Activated T-cell treated with anti-CD3 and anti-CD28 coated beads for 24 hours (primary cell): ENCODE results near the gene RRBP1.

Source experiments
- DNase-seq: peaks from one replicate; pipeline ENCODE4 v3.0.0-alpha.2; 2020; ENCODE audit warnings: low read depth

The RRBP1 gene

GRCh38 chr20:17682889-17683198 is 802 bp upstream of the RRBP1 start:
- no peak for DNase-seq

GRCh38 chr20:17681726-17682102 is 328 bp downstream of the RRBP1 start:
- no peak for DNase-seq

GRCh38 chr20:17680836-17681725 is 961 bp downstream of the RRBP1 start:
- peak; percentile 68 for DNase-seq

GRCh38 chr20:17679941-17680835 is 1.9 kb downstream of the RRBP1 start:
- DNase-seq = no peak

GRCh38 chr20:17678886-17679285 is 3.2 kb downstream of the RRBP1 start:
- no peak for DNase-seq

- DNase-seq = no peak
Measured at GRCh38 chr20:17678295-17678694, 3.7 kb downstream of the RRBP1 start.

GRCh38 chr20:17676942-17677341 is 5.1 kb downstream of the RRBP1 start:
- DNase-seq = no peak

- no peak for DNase-seq
Measured at GRCh38 chr20:17676378-17676759, 5.7 kb downstream of the RRBP1 start.

GRCh38 chr20:17675519-17676377 is 6.3 kb downstream of the RRBP1 start:
- DNase-seq = no peak

- DNase-seq = no peak
Measured at GRCh38 chr20:17674722-17675518, 7.1 kb downstream of the RRBP1 start.

GRCh38 chr20:17673084-17673483 is 9.0 kb downstream of the RRBP1 start:
- no peak for DNase-seq

- DNase-seq = no peak
Measured at GRCh38 chr20:17671565-17671964, 10.5 kb downstream of the RRBP1 start.

- no peak for DNase-seq
Measured at GRCh38 chr20:17671011-17671410, 11.0 kb downstream of the RRBP1 start.

GRCh38 chr20:17669306-17669931 is 12.6 kb downstream of the RRBP1 start:
- DNase-seq = no peak

- no peak for DNase-seq
Measured at GRCh38 chr20:17668432-17668831, 13.6 kb downstream of the RRBP1 start.

GRCh38 chr20:17667445-17667844 is 14.6 kb downstream of the RRBP1 start:
- no peak for DNase-seq

- no peak for DNase-seq
Measured at GRCh38 chr20:17666481-17666880, 15.6 kb downstream of the RRBP1 start.

GRCh38 chr20:17665756-17666155 is 16.3 kb downstream of the RRBP1 start:
- DNase-seq = no peak

GRCh38 chr20:17664025-17664633 is 17.9 kb downstream of the RRBP1 start:
- no peak for DNase-seq

GRCh38 chr20:17663486-17663885 is 18.6 kb downstream of the RRBP1 start:
- DNase-seq = no peak

GRCh38 chr20:17663040-17663399 is 19.0 kb downstream of the RRBP1 start:
- no peak for DNase-seq
